ENCODE data around the gene ADGRL2. TPM values are rescaled to one million over a fixed set of nuclear protein-coding genes. Genes with fewer than 3 reads are reported as not detected.

Gene ADGRL2
- total and polyA plus RNA-seq, 12 donors, result 22.2 to 58.7 (median 48.0) TPM

DNA sequence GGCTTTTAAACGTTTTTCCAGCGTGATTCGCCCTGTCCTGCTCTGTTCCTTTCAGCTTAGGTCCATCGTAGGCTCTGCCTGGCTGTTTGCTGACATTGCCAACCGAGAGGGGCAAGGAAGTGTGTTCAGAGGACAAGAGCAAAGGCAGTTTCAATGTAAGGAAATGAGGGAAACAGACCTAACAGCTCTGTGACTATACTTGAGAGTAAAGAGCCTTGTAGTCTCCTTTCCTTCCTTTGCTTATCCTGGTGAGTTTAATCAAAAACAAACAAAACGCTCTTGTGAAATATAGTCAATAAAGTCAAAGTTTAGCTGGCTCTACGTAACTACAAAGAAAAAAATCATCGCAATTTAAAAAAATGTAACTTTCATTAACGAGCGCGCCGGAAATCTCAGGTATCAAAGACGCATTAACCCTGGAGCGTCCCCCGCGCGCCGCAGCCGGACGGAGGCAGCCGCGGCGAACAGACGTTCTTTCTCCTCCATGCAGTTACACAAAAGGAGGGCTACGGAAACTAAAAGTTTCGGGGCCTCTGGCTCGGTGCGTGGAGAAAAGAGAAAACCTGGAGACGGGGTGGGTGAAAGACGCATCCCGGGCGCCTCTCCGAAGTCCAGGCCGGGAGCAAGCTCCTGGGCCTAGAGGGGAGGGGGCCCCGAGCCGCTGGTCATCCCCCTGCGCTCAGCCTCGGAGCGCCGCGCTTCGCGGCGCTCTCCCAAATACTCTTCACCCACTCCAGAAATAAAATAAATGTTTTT, 617 bp upstream of the ADGRL2 start:
- Histone ChIP-seq H3K9me3 (no peaks in the 10 kb centered on the region), H3K27ac (peak overlapping the region; percentile 93 to 99 (median 98)), H3K36me3 (no peaks in the 10 kb centered on the region), H3K4me3 (peak overlapping the region; percentile 70 to 99 (median 92)), H3K27me3 (peaks cover 0 to 46% (median 0%) of the 10 kb centered on the region in 7 donors), H3K4me1 (peaks cover 0 to 29% (median 11%) of the 10 kb centered on the region in 9 donors)
- ATAC-seq (peak; percentile 6 to 54 (median 44)), DNase-seq (peak; percentile 38 to 68)
- intact Hi-C loops (cut with DNase I), result loop anchor here in 6 of 10 donors (2.0 to 10.0 kb wide), 11 partner anchors 135 to 495 kb away; no protein-coding TSS in a partner anchor
- 0 to 1% methylated on average over 44 of the region's 44 CpGs for WGBS, 2 donors
- TF ChIP-seq, protein P1, sequence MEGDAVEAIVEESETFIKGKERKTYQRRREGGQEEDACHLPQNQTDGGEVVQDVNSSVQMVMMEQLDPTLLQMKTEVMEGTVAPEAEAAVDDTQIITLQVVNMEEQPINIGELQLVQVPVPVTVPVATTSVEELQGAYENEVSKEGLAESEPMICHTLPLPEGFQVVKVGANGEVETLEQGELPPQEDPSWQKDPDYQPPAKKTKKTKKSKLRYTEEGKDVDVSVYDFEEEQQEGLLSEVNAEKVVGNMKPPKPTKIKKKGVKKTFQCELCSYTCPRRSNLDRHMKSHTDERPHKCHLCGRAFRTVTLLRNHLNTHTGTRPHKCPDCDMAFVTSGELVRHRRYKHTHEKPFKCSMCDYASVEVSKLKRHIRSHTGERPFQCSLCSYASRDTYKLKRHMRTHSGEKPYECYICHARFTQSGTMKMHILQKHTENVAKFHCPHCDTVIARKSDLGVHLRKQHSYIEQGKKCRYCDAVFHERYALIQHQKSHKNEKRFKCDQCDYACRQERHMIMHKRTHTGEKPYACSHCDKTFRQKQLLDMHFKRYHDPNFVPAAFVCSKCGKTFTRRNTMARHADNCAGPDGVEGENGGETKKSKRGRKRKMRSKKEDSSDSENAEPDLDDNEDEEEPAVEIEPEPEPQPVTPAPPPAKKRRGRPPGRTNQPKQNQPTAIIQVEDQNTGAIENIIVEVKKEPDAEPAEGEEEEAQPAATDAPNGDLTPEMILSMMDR (IDR thresholded peaks at IDR 0.05), result peak in 1 of 9 donors; percentile 13

DNA sequence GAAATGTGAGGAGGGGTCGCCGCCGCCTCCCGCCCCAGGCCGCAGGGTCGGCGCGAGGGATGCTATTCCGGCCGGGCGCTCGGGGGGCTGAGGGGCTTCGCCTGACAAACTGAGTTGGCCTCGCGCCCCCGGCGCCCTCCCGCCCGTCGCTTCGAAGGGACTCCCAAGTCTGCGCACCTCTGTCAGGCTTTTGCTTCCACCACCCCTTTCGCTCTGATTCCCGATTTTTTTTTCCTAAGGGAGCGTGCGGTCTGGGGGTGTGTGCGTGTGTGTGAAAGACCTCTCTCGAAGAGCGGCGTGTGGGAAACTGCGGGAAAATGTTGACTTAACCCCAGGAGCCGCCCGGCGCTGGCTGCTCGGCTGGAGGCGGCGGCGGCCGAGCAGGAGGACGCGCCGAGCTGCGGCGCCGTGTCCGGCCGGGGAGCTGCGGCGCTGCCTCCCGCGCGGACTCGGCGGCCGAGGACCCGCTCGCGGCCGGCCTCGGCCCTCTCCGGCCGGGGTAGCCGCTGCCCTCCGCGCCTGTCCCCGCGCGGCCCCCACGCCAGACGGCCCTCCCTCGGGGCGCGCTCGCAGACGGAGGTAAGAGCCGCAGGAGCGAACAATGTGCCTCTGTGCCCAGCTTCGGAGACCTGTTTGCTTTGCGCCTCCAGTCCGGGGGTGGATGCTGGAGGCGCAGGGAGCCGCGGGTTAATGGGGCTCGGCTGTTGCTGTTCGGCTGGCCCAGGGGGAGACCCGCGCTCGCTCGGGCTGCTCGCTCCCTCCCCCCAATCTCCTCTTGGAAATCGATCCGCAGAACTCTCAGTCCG, 1.1 kb downstream of the ADGRL2 start:
- no peaks in the 10 kb centered on the region for H3K9me3 ChIP-seq
- 0% methylated on average over 93 of the region's 93 CpGs for WGBS, 2 donors
- H3K27me3 ChIP-seq, result peaks cover 0 to 46% (median 0%) of the 10 kb centered on the region in 7 donors
- TF ChIP-seq, protein P1 (IDR thresholded peaks at IDR 0.05), result no peak
- H3K4me3 ChIP-seq, result peak overlapping the region; percentile 70 to 99 (median 92)
- DNase-seq (peak; percentile 29 to 38), ATAC-seq (peak; percentile 5 to 59 (median 30))
- H3K27ac ChIP-seq, result peak overlapping the region; percentile 93 to 99 (median 98)
- H3K4me1 ChIP-seq, result peaks cover 0 to 46% (median 27%) of the 10 kb centered on the region in 9 donors
- no peaks in the 10 kb centered on the region for H3K36me3 ChIP-seq
- intact Hi-C loops (cut with DNase I), result loop anchor here in 6 of 10 donors (2.0 to 10.0 kb wide), 11 partner anchors 133 to 497 kb away; no protein-coding TSS in a partner anchor

DNA sequence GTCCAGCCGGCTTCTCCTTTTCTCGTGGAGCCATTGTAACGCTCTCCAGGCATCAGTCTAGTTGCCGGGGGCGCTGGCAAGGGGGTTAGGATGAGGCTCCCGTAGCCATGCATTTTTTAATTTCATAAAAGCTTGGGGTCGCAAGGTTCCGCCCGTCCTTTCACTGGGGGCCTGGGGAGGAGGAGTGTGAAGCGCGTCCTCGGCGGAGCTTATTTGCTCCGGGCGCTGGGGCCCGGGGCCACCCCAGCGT, 1.6 kb downstream of the ADGRL2 start:
- intact Hi-C loops (cut with DNase I), result loop anchor here in 6 of 10 donors (5.0 to 10.0 kb wide), 9 partner anchors 132 to 498 kb away; no protein-coding TSS in a partner anchor
- Histone ChIP-seq H3K9me3 (no peaks in the 10 kb centered on the region), H3K4me3 (peak overlapping the region; percentile 70 to 99 (median 92)), H3K27me3 (peaks cover 0 to 46% (median 0%) of the 10 kb centered on the region in 7 donors), H3K27ac (peak overlapping the region; percentile 93 to 99 (median 98)), H3K36me3 (no peaks in the 10 kb centered on the region), H3K4me1 (peaks cover 0 to 51% (median 33%) of the 10 kb centered on the region in 9 donors)
- ATAC-seq, result no peak
- TF ChIP-seq, protein P1 (IDR thresholded peaks at IDR 0.05), result no peak
- DNase-seq, result no peak
- WGBS, 2 donors, result 0% methylated on average over 17 of the region's 17 CpGs
